Uterus (tissue), 4 donors: ENCODE data around the gene TANC1. TPM values are rescaled to one million over a fixed set of nuclear protein-coding genes. Genes with fewer than 3 reads are reported as not detected.
A peak's percentile ranks its signal among the peaks of the same experiment; 100 is the strongest.

ENCODE experiments used
- DNase-seq, 2 donors: peaks; one replicate each; pipeline ENCODE4 v3.0.0-alpha.2; 2019 to 2020
- H3K27ac ChIP-seq, 2 donors: fragments of 200-600 bp; sonication (generic); 1 replicate in 1 of 2; 2 replicates in 1 of 2; pipeline ENCODE4 v1.5.1; 2016 to 2018
- H3K27me3 ChIP-seq, 2 donors: fragments of 200-600 bp; sonication (generic); one replicate each; pipeline ENCODE4 v1.5.1; 2018 to 2019; ENCODE audit warnings: control low read depth in 1 of 2
- H3K36me3 ChIP-seq, 2 donors: fragments of 200-600 bp; sonication (generic); one replicate each; pipeline ENCODE4 v1.5.1; 2019; ENCODE audit warnings: control low read depth in 1 of 2
- H3K4me1 ChIP-seq, 2 donors: fragments of 200-600 bp; sonication (generic); one replicate each; pipeline ENCODE4 v1.5.1; 2018 to 2019; ENCODE audit warnings: control low read depth in 1 of 2
- H3K4me3 ChIP-seq, 2 donors: fragments of 200-600 bp; sonication (generic); 1 replicate in 1 of 2; 2 replicates in 1 of 2; pipeline ENCODE4 v1.5.1; 2018 to 2019; ENCODE audit warnings: mild to moderate bottlenecking in 1 of 2
- H3K9me3 ChIP-seq, 2 donors: fragments of 200-600 bp; sonication (generic); one replicate each; pipeline ENCODE4 v1.5.1; 2019; ENCODE audit warnings: control low read depth in 1 of 2
- CTCF ChIP-seq, 4 experiments: fragments of 200-600 bp in 2 of 4; fragments of 450-650 bp in 2 of 4; sonication (generic) in 2 of 4; IDR thresholded peaks; one replicate each; pipeline ENCODE4 v1.5.1; 2016 to 2019; ENCODE audit warnings: antibody characterized with exemption in 4 of 4, mild to moderate bottlenecking in 2 of 4, moderate library complexity in 1 of 4
- POLR2A ChIP-seq, 2 donors: fragments of 450-650 bp; IDR thresholded peaks; one replicate each; pipeline ENCODE4 v1.6.1; 2016; ENCODE audit warnings: antibody characterized with exemption in 2 of 2, mild to moderate bottlenecking in 1 of 2, moderate library complexity in 1 of 2
- intact Hi-C: fragments of 100-400 bp; cut with DNase I; formaldehyde crosslinking; loops from one replicate; pipeline ENCODE4 v1.15.1; 2023; ENCODE audit warnings: low total_unique reads
- total RNA-seq, 4 donors: library from RNA; depleted of rRNA in 3 of 4; stranded (reverse); fragments of >200 nt in 3 of 4; gene quantifications; one replicate each; pipeline versions ENCODE4 v1.1.0 to v1.2.4, GENCODE V29; 2014 to 2023
- donor health status: DM: yes; HTN: yes; CAD: no.

TANC1 gene
- total RNA-seq, 4 donors from 2014 or later, result 34.7 to 92.7 (median 67.4) TPM

- TF ChIP-seq CTCF (IDR thresholded peaks at IDR 0.05), result no peak
- TF ChIP-seq POLR2A (IDR thresholded peaks at IDR 0.05), result no peak
- H3K4me3 ChIP-seq, result no peak overlapping the region
- no peaks in the 10 kb centered on the region for H3K4me1 ChIP-seq
- no peak for DNase-seq
- peak overlapping the region in 1 of 2 donors; percentile 1 for H3K27ac ChIP-seq
- no peaks in the 10 kb centered on the region for H3K27me3 ChIP-seq
- H3K36me3 ChIP-seq, result no peaks in the 10 kb centered on the region
- no peaks in the 10 kb centered on the region for H3K9me3 ChIP-seq
- intact Hi-C loops, result no loop called here
Observed at GRCh38 chr2:159196393-159196925, 228.0 kb downstream of the TANC1 start.

GRCh38 chr2:159199236-159199635 lies 230.8 kb downstream of the TANC1 start:
- H3K36me3 ChIP-seq, result no peaks in the 10 kb centered on the region
- no peaks in the 10 kb centered on the region for H3K4me1 ChIP-seq
- H3K27me3 ChIP-seq, result no peaks in the 10 kb centered on the region
- peak overlapping the region; percentile 53 to 87 for H3K27ac ChIP-seq
- DNase-seq, result no peak
- H3K9me3 ChIP-seq, result no peaks in the 10 kb centered on the region
- TF ChIP-seq POLR2A (IDR thresholded peaks at IDR 0.05), result no peak
- TF ChIP-seq CTCF (IDR thresholded peaks at IDR 0.05), result no peak
- intact Hi-C loops, result no loop called here
- no peak overlapping the region for H3K4me3 ChIP-seq

GRCh38 chr2:159199761-159200465 lies 231.5 kb downstream of the TANC1 start:
- Histone ChIP-seq H3K36me3 (no peaks in the 10 kb centered on the region), H3K27ac (peak overlapping the region; percentile 53 to 87), H3K4me3 (no peak overlapping the region), H3K27me3 (no peaks in the 10 kb centered on the region), H3K9me3 (no peaks in the 10 kb centered on the region), H3K4me1 (no peaks in the 10 kb centered on the region)
- DNase-seq, result no peak
- intact Hi-C loops, result no loop called here
- no peak for TF ChIP-seq CTCF (IDR thresholded peaks at IDR 0.05)
- TF ChIP-seq POLR2A (IDR thresholded peaks at IDR 0.05), result no peak

GRCh38 chr2:159200498-159200897 lies 232.1 kb downstream of the TANC1 start:
- no peak for TF ChIP-seq CTCF (IDR thresholded peaks at IDR 0.05)
- no peak for TF ChIP-seq POLR2A (IDR thresholded peaks at IDR 0.05)
- intact Hi-C loops, result no loop called here
- H3K4me3 ChIP-seq, result no peak overlapping the region
- DNase-seq, result peak in 1 of 2 donors; percentile 29
- no peaks in the 10 kb centered on the region for H3K4me1 ChIP-seq
- H3K36me3 ChIP-seq, result no peaks in the 10 kb centered on the region
- no peaks in the 10 kb centered on the region for H3K9me3 ChIP-seq
- H3K27me3 ChIP-seq, result no peaks in the 10 kb centered on the region
- peak overlapping the region; percentile 53 to 87 for H3K27ac ChIP-seq

- DNase-seq, result no peak
- no peaks in the 10 kb centered on the region for H3K4me1 ChIP-seq
- H3K27ac ChIP-seq, result peak overlapping the region; percentile 53 to 87
- H3K4me3 ChIP-seq, result no peak overlapping the region
- TF ChIP-seq POLR2A (IDR thresholded peaks at IDR 0.05), result no peak
- no peak for TF ChIP-seq CTCF (IDR thresholded peaks at IDR 0.05)
- no peaks in the 10 kb centered on the region for H3K9me3 ChIP-seq
- H3K27me3 ChIP-seq, result no peaks in the 10 kb centered on the region
- H3K36me3 ChIP-seq, result no peaks in the 10 kb centered on the region
- intact Hi-C loops, result no loop called here
Observed at GRCh38 chr2:159201360-159202063, 233.1 kb downstream of the TANC1 start.
